GM12878 (cell line): Measurements from ENCODE around the gene TRERF1. TPM values are rescaled to one million over a fixed set of nuclear protein-coding genes. Genes with fewer than 3 reads are reported as not detected.

Experiments
- ATAC-seq: fragments of 200-7000 bp; cut with Tn5 transposase; 3 replicates; pipeline ENCODE4 v1.9.1; 2020; ENCODE audit warnings: mild to moderate bottlenecking, moderate library complexity
- BruUV-seq: library from RNA; stranded (reverse); fragments of 400-500 nt; replicated peaks from 2 replicates; lab custom pipeline; 2021; lab: Mats Ljungman, UMichigan
- CTCF ChIA-PET: fragments of 300-600 bp; sonication (Branson Sonifier 250); formaldehyde crosslinking; extraction: SDS; loops from one replicate; lab custom pipeline; 2021; ENCODE audit warnings: inconsistent platforms; lab: Yijun Ruan, JAX
- POLR2A ChIA-PET: fragments of 350-600 bp; formaldehyde crosslinking; extraction: SDS; loops from one replicate; lab custom pipeline; 2021; ENCODE audit warnings: inconsistent platforms; lab: Charles Lee
- RAD21 ChIA-PET: fragments of 300-600 bp; sonication (Branson Sonifier 250); formaldehyde crosslinking; loops from one replicate; lab custom pipeline; 2023; ENCODE audit warnings: antibody characterized with exemption; ENCODE audit not compliant: unreplicated experiment; lab: Charles Lee
- SMC1A ChIA-PET: fragments of 300-600 bp; sonication (Branson Sonifier 250); formaldehyde crosslinking; loops from one replicate; lab custom pipeline; 2023; ENCODE audit not compliant: unreplicated experiment, uncharacterized antibody; lab: Charles Lee
- DNase-seq: peaks from one replicate; pipeline ENCODE4 v3.0.0-alpha.2; 2011; ENCODE audit warnings: low read depth, low spot score
- FAIRE-seq: peaks from 3 replicates; lab custom pipeline; 2011; peaks lifted over from hg19 to GRCh38; lab: Jason Lieb, UNC
- H2AFZ ChIP-seq: 2 replicates; pipeline ENCODE4 v1.6.0; 2011; ENCODE audit warnings: low read depth, low read length, control low read depth; ENCODE audit not compliant: control insufficient read depth
- H3K27ac ChIP-seq: 2 replicates; pipeline ENCODE4 v1.5.1; 2011; ENCODE audit warnings: control low read depth; ENCODE audit not compliant: control insufficient read depth, insufficient read depth
- H3K27me3 ChIP-seq, 2 experiments: replicated peaks in 1 of 2; 2 replicates each; pipeline versions ENCODE4 v1.6.0 to v1.6.1; 2011; ENCODE audit warnings: low read length in 1 of 2; ENCODE audit not compliant: control insufficient read depth in 2 of 2, insufficient read depth in 2 of 2
- H3K36me3 ChIP-seq, 2 experiments: 2 replicates each; pipeline ENCODE4 v1.5.1; 2011; ENCODE audit warnings: low read length in 1 of 2; ENCODE audit not compliant: control insufficient read depth in 2 of 2, insufficient read depth in 2 of 2
- H3K4me1 ChIP-seq: 2 replicates; pipeline ENCODE4 v1.6.1; 2011; ENCODE audit warnings: mild to moderate bottlenecking, low read length, moderate library complexity, mixed read lengths; ENCODE audit not compliant: control insufficient read depth, insufficient read depth
- H3K4me2 ChIP-seq: 2 replicates; pipeline ENCODE4 v1.6.0; 2011; ENCODE audit warnings: control low read depth; ENCODE audit not compliant: control insufficient read depth, insufficient read depth
- H3K4me3 ChIP-seq: fragments of 200-600 bp; sonication (generic); 2 replicates; pipeline ENCODE4 v1.5.1; 2016
- H3K79me2 ChIP-seq: 2 replicates; pipeline ENCODE4 v1.6.0; 2011; ENCODE audit warnings: low read length; ENCODE audit not compliant: control insufficient read depth, insufficient read depth
- H3K9ac ChIP-seq: 2 replicates; pipeline ENCODE4 v1.8.0; 2011; ENCODE audit warnings: low read length, control low read depth, mixed read lengths; ENCODE audit not compliant: control insufficient read depth, insufficient read depth
- H3K9me3 ChIP-seq: replicated peaks from 3 replicates; pipeline ENCODE4 v1.5.1; 2011; ENCODE audit warnings: mild to moderate bottlenecking, low read length; ENCODE audit not compliant: control insufficient read depth, insufficient read depth
- H4K20me1 ChIP-seq: 2 replicates; pipeline ENCODE4 v1.6.0; 2011; ENCODE audit not compliant: control insufficient read depth, insufficient read depth
- ASH2L ChIP-seq: fragments of 300-600, 200-600 bp; sonication (generic); IDR thresholded peaks from 2 replicates; pipeline ENCODE4 v1.6.1; 2017; ENCODE audit warnings: low read depth, mild to moderate bottlenecking, borderline replicate concordance
- E2F8 ChIP-seq: fragments of 450-650 bp; IDR thresholded peaks from 2 replicates; pipeline ENCODE4 v1.6.1; 2018; ENCODE audit warnings: mild to moderate bottlenecking, low read depth, moderate library complexity; ENCODE audit not compliant: partially characterized antibody
- GATAD2B ChIP-seq: fragments of 450-650 bp; conservative IDR thresholded peaks from 2 replicates; pipeline ENCODE4 v1.6.1; 2017; ENCODE audit warnings: low read depth, mild to moderate bottlenecking, moderate library complexity
- MAX ChIP-seq: IDR thresholded peaks from 2 replicates; pipeline ENCODE4 v1.6.1; 2012; ENCODE audit warnings: low read depth, low read length, improper control_type of control experiment
- POLR2AphosphoS5 ChIP-seq: IDR thresholded peaks from 2 replicates; pipeline ENCODE4 v1.6.1; 2011; ENCODE audit warnings: mild to moderate bottlenecking, low read length, inconsistent platforms
- REST ChIP-seq: IDR thresholded peaks from 2 replicates; pipeline ENCODE4 v1.6.1; 2012; ENCODE audit warnings: mild to moderate bottlenecking, low read depth, low read length
- SPI1 ChIP-seq: IDR thresholded peaks from 2 replicates; pipeline ENCODE4 v1.6.1; 2011; ENCODE audit warnings: low read depth, mild to moderate bottlenecking, low read length, moderate library complexity, borderline replicate concordance; ENCODE audit not compliant: insufficient read depth
- WGBS: methylation state at CpG from one replicate; pipeline ENCODE4 v1.1.6; 2016; ENCODE audit warnings: low lambda C conversion rate; ENCODE audit not compliant: insufficient replicate concordance, insufficient coverage; ENCODE audit errors: missing lambda C conversion rate; 5-methylcytosine and 5-hydroxymethylcytosine counted together
- in situ Hi-C: fragments of 300-500 bp; cut with MboI; formaldehyde crosslinking; loops from 9 replicates; pipeline ENCODE4 v1.14.3; 2018; ENCODE audit warnings: mixed read lengths
- intact Hi-C: fragments of 100-400 bp; cut with micrococcal nuclease; formaldehyde crosslinking; loops from one replicate; pipeline ENCODE4 v1.14.2; 2022; ENCODE audit not compliant: unreplicated experiment
- polyA plus RNA-seq, 11 experiments: library from polyadenylated mRNA; depleted of rRNA in 4 of 11; unstranded in 6 of 11; stranded (reverse) in 5 of 11; fragments of >200 nt; fragmentation: Nextera tagmentation in 4 of 11; fragmentation: Illumina TruSeq in 1 of 11; extraction: Ambion mirVana in 4 of 11; extraction: Trizol in 1 of 11; gene quantifications; 1 replicate in 1 of 11; 2 replicates in 10 of 11; pipeline versions ENCODE4 v1.2.1 to v1.2.3, GENCODE V29; 2011 to 2016; ENCODE audit warnings: inconsistent platforms in 2 of 11, missing spikeins in 2 of 11, low read depth in 1 of 11
- total RNA-seq, 4 experiments: library from RNA; depleted of rRNA in 3 of 4; stranded (reverse); fragments of >200 nt in 3 of 4; fragmentation: Illumina TruSeq in 1 of 4; extraction: Trizol in 1 of 4; gene quantifications; 2 replicates each; pipeline versions ENCODE4 v1.2.1 to v1.2.3, GENCODE V29; 2013 to 2021

The TRERF1 gene
- total and polyA plus RNA-seq, 10 of the 15 experiments (the other 5 are each of a cell fraction or from before 2014, with no cell fraction given) = 2.2 to 19.4 (median 7.2) TPM

- CTCF ChIA-PET = interaction anchor here (0.9 kb wide), 1 partner anchor 243 kb away, joined by 3 read pairs; no protein-coding TSS in a partner anchor
- Histone ChIP-seq H3K27me3 (no peaks in the 10 kb centered on the region), H2AFZ (no peak overlapping the region), H3K79me2 (no peaks in the 10 kb centered on the region), H3K4me1 (no peaks in the 10 kb centered on the region), H3K27ac (no peak overlapping the region), H3K9ac (no peak overlapping the region), H3K36me3 (peaks cover 0 to 3% of the 10 kb centered on the region in 2 experiments; a peak in 1 of 4 replicates), H3K4me2 (no peak overlapping the region), H3K9me3 (no peaks in the 10 kb centered on the region), H3K4me3 (no peak overlapping the region), H4K20me1 (no peaks in the 10 kb centered on the region)
- RAD21 ChIA-PET = interaction anchor here (0.9 to 1.1 kb wide), 2 partner anchors 230 to 243 kb away, joined by 3 to 4 read pairs; no protein-coding TSS in a partner anchor
- POLR2A ChIA-PET = interaction anchor here (1.2 kb wide), 1 partner anchor 34 kb away, joined by 3 read pairs; no protein-coding TSS in a partner anchor
- DNase-seq (no peak), ATAC-seq (no peak), FAIRE-seq (no peak)
- intact Hi-C loops = no loop called here
- in situ Hi-C loops = no loop called here
- BruUV-seq = no TSS peak
- WGBS = 75% methylated on average over 6 of the region's 6 CpGs
- TF ChIP-seq GATAD2B (no peak), POLR2AphosphoS5 (no peak), ASH2L (no peak), REST (no peak), SPI1 (no peak), MAX (no peak), E2F8 (no peak)
- SMC1A ChIA-PET = interaction anchor here (1.1 to 1.3 kb wide), 3 partner anchors 9 to 43 kb away, joined by 4 to 5 read pairs (median 5); no protein-coding TSS in a partner anchor
Observed at GRCh38 chr6:42304053-42304712, 147.5 kb downstream of the TRERF1 start.
